SU-DHL-6 (cell line): ENCODE data around the gene PALLD.
"Not testable (repeated sequence)": the region's sequence is repeated elsewhere in the genome, so short reads cannot be mapped to it uniquely, and the experiment has no call there.

Experiments used
- H2AFZ ChIP-seq: fragments of 200-600 bp; sonication (generic); 2 replicates; pipeline ENCODE4 v1.6.1; 2014; ENCODE audit warnings: low read depth, mild to moderate bottlenecking, moderate library complexity, mixed read lengths, antibody characterized with exemption, low read length; ENCODE audit not compliant: severe bottlenecking
- H3F3A ChIP-seq: fragments of 200-600 bp; shearing (Covaris generic); 2 replicates; pipeline ENCODE4 v1.6.0; 2016; ENCODE audit warnings: antibody characterized with exemption, mild to moderate bottlenecking; ENCODE audit not compliant: insufficient read depth
- H3K27ac ChIP-seq: fragments of 200-600 bp; sonication (generic); 2 replicates; pipeline ENCODE4 v1.5.1; 2016; ENCODE audit warnings: low read depth, mild to moderate bottlenecking, low read length, moderate library complexity, mixed read lengths
- H3K27me3 ChIP-seq: fragments of 200-600 bp; sonication (generic), shearing (Covaris generic); 2 replicates; pipeline ENCODE4 v1.6.0; 2014; ENCODE audit warnings: mild to moderate bottlenecking, low read length
- H3K36me3 ChIP-seq: fragments of 200-600 bp; sonication (generic); 2 replicates; pipeline ENCODE4 v1.6.1; 2014; ENCODE audit warnings: mild to moderate bottlenecking, low read length, mixed read lengths
- H3K4me2 ChIP-seq: fragments of 300-600, 200-600 bp; shearing (Covaris generic), sonication (generic); 2 replicates; pipeline ENCODE4 v1.6.0; 2014; ENCODE audit warnings: low read length, low read depth, mild to moderate bottlenecking; ENCODE audit not compliant: poor library complexity, severe bottlenecking
- H3K4me3 ChIP-seq: fragments of 200-600 bp; sonication (generic); 2 replicates; pipeline ENCODE4 v1.5.1; 2014; ENCODE audit warnings: antibody characterized with exemption, low read length, mild to moderate bottlenecking, mixed read lengths; ENCODE audit not compliant: insufficient read depth, poor library complexity, severe bottlenecking
- H3K79me2 ChIP-seq: fragments of 200-600 bp; sonication (generic); 2 replicates; pipeline ENCODE4 v1.6.1; 2014; ENCODE audit warnings: mild to moderate bottlenecking, low read length, moderate library complexity; ENCODE audit not compliant: insufficient read depth
- H3K9ac ChIP-seq: fragments of 200-600 bp; sonication (generic); 2 replicates; pipeline ENCODE4 v1.7.0; 2014; ENCODE audit warnings: mild to moderate bottlenecking, low read length
- H3K9me2 ChIP-seq: fragments of 200-600 bp; sonication (generic); replicated peaks from 2 replicates; pipeline ENCODE4 v1.6.1; 2014; ENCODE audit warnings: low read length; ENCODE audit not compliant: insufficient read depth
- H3K9me3 ChIP-seq: fragments of 200-600 bp; sonication (generic); 2 replicates; pipeline ENCODE4 v1.6.1; 2014; ENCODE audit warnings: low read length, mixed read lengths; ENCODE audit not compliant: insufficient read depth
- H4K20me1 ChIP-seq: fragments of 200-600 bp; sonication (generic); 2 replicates; pipeline ENCODE4 v1.6.1; 2014; ENCODE audit warnings: low read depth, mild to moderate bottlenecking, antibody characterized with exemption, low read length, moderate library complexity, mixed read lengths
- EZH2phosphoT487 ChIP-seq: fragments of 200-600 bp; sonication (generic), shearing (Covaris generic); conservative IDR thresholded peaks from 2 replicates; pipeline ENCODE4 v1.6.1; 2018; ENCODE audit warnings: mild to moderate bottlenecking, antibody characterized with exemption, low read length, moderate library complexity, mixed read lengths
- TF ChIP-seq, protein P1 (sequence below): fragments of 200-600 bp; sonication (generic); IDR thresholded peaks from one replicate; pipeline ENCODE4 v1.5.1; 2017; ENCODE audit warnings: antibody characterized with exemption, mild to moderate bottlenecking, low read length, moderate library complexity; ENCODE audit not compliant: insufficient read depth, poor library complexity, severe bottlenecking

PALLD gene

GRCh38 chr4:168932138-168932537, 435.3 kb downstream of the PALLD start:
- no peak overlapping the region for H2AFZ ChIP-seq
- no peaks in the 10 kb centered on the region for H3K27me3 ChIP-seq
- no peak overlapping the region for H3K9ac ChIP-seq
- H3K36me3 ChIP-seq, result no peaks in the 10 kb centered on the region
- no peaks in the 10 kb centered on the region for H3K9me2 ChIP-seq
- no peaks in the 10 kb centered on the region for H4K20me1 ChIP-seq
- TF ChIP-seq EZH2phosphoT487, result no peak
- TF ChIP-seq, protein P1, sequence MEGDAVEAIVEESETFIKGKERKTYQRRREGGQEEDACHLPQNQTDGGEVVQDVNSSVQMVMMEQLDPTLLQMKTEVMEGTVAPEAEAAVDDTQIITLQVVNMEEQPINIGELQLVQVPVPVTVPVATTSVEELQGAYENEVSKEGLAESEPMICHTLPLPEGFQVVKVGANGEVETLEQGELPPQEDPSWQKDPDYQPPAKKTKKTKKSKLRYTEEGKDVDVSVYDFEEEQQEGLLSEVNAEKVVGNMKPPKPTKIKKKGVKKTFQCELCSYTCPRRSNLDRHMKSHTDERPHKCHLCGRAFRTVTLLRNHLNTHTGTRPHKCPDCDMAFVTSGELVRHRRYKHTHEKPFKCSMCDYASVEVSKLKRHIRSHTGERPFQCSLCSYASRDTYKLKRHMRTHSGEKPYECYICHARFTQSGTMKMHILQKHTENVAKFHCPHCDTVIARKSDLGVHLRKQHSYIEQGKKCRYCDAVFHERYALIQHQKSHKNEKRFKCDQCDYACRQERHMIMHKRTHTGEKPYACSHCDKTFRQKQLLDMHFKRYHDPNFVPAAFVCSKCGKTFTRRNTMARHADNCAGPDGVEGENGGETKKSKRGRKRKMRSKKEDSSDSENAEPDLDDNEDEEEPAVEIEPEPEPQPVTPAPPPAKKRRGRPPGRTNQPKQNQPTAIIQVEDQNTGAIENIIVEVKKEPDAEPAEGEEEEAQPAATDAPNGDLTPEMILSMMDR, result no peak
- H3F3A ChIP-seq, result no peaks in the 10 kb centered on the region
- H3K9me3 ChIP-seq, result no peaks in the 10 kb centered on the region
- H3K4me3 ChIP-seq, result no peak overlapping the region
- H3K79me2 ChIP-seq, result no peaks in the 10 kb centered on the region
- no peak overlapping the region for H3K4me2 ChIP-seq
- H3K27ac ChIP-seq, result no peak overlapping the region

DNA sequence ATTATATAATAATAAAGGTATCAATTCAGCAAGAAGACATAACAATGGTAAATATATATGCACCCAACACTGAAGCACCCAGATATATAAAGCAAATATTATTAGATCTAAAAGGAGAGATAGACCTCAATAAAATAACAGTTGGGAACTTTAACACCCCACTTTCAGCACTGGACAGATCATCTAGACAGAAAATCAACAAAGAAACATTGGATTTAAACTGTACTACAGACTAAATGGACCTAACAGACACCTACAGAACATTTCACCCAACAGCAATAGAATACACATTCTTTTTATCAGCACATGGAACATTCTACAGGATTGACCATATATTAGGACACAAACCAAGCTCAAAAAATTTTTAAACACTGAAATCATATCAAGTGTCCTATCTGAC, 436.6 kb downstream of the PALLD start:
- H3K4me2 ChIP-seq, result no peak overlapping the region
- H3K9ac ChIP-seq, result no peak overlapping the region
- no peaks in the 10 kb centered on the region for H3K79me2 ChIP-seq
- TF ChIP-seq, protein P1, result no peak
- no peak for TF ChIP-seq EZH2phosphoT487
- no peak overlapping the region for H3K27ac ChIP-seq
- H3K9me3 ChIP-seq, result no peaks in the 10 kb centered on the region
- no peaks in the 10 kb centered on the region for H4K20me1 ChIP-seq
- no peaks in the 10 kb centered on the region for H3K27me3 ChIP-seq
- no peaks in the 10 kb centered on the region for H3K9me2 ChIP-seq
- H3K4me3 ChIP-seq, result no peak overlapping the region
- H2AFZ ChIP-seq, result no peak overlapping the region
- H3F3A ChIP-seq, result no peaks in the 10 kb centered on the region
- no peaks in the 10 kb centered on the region for H3K36me3 ChIP-seq

GRCh38 chr4:168937473-168937872, 440.6 kb downstream of the PALLD start:
- not testable (repeated sequence) for H3K79me2 ChIP-seq, H3K4me2 ChIP-seq, H2AFZ ChIP-seq, H4K20me1 ChIP-seq, H3K9ac ChIP-seq, H3K27ac ChIP-seq, H3K27me3 ChIP-seq, H3K9me3 ChIP-seq, H3F3A ChIP-seq, H3K9me2 ChIP-seq, H3K4me3 ChIP-seq, H3K36me3 ChIP-seq

DNA sequence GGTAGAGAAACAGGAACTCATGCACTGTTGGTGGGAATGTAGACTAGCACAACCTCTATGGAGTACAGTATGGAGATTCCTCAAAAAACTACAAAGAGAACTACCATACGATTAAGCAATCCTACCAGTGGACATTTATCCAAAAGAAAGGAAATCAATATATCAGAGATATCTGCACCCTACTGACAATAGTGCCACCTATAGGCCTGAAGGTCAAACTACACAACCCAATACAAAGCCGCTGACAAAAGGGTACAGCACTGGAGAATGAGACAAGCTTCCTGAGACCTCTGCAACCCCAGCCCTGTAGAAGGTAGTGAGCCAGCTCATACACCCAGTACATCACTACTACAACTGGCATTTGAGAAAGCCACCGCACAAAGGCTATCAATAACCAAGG, 446.1 kb downstream of the PALLD start:
- H3K27ac ChIP-seq, result no peak overlapping the region
- H3K27me3 ChIP-seq, result no peaks in the 10 kb centered on the region
- TF ChIP-seq, protein P1, result peak; percentile 70
- no peak for TF ChIP-seq EZH2phosphoT487
- no peaks in the 10 kb centered on the region for H3K79me2 ChIP-seq
- no peaks in the 10 kb centered on the region for H3K36me3 ChIP-seq
- H3F3A ChIP-seq, result no peaks in the 10 kb centered on the region
- no peaks in the 10 kb centered on the region for H3K9me2 ChIP-seq
- H3K9me3 ChIP-seq, result no peaks in the 10 kb centered on the region
- H2AFZ ChIP-seq, result no peak overlapping the region
- H3K9ac ChIP-seq, result no peak overlapping the region
- H4K20me1 ChIP-seq, result no peaks in the 10 kb centered on the region
- H3K4me3 ChIP-seq, result no peak overlapping the region
- H3K4me2 ChIP-seq, result no peak overlapping the region
